Mesodermal cell (in vitro differentiated cells): ENCODE data around the gene PDIA5.

Experiments used
- H3K27ac ChIP-seq: 2 replicates; pipeline ENCODE4 v1.7.0; 2013; ENCODE audit warnings: mild to moderate bottlenecking, low read depth, low read length, moderate library complexity; ENCODE audit not compliant: severe bottlenecking
- H3K36me3 ChIP-seq: 2 replicates; pipeline ENCODE4 v1.7.1; 2013; ENCODE audit warnings: mild to moderate bottlenecking, low read length, moderate library complexity; ENCODE audit not compliant: control insufficient read depth, insufficient read depth
- H3K4me1 ChIP-seq: one replicate; pipeline ENCODE4 v1.7.1; 2013; ENCODE audit warnings: mild to moderate bottlenecking, low read length; ENCODE audit not compliant: insufficient read depth, control insufficient read depth, poor library complexity, severe bottlenecking
- H3K4me3 ChIP-seq: 2 replicates; pipeline ENCODE4 v1.7.0; 2013; ENCODE audit warnings: low read length, control low read depth, mild to moderate bottlenecking; ENCODE audit not compliant: insufficient read depth, poor library complexity, severe bottlenecking; ENCODE audit errors: extremely low read depth
- H3K9me3 ChIP-seq: 2 replicates; pipeline ENCODE4 v1.7.1; 2013; ENCODE audit warnings: mild to moderate bottlenecking, low read length, moderate library complexity; ENCODE audit not compliant: control insufficient read depth
- WGBS, 2 experiments: methylation state at CpG; one replicate each; pipeline ENCODE4 v1.1.5; 2013; ENCODE audit warnings: missing lambda C conversion rate in 2 of 2; ENCODE audit not compliant: insufficient coverage in 2 of 2; 5-methylcytosine and 5-hydroxymethylcytosine counted together

Gene PDIA5

DNA sequence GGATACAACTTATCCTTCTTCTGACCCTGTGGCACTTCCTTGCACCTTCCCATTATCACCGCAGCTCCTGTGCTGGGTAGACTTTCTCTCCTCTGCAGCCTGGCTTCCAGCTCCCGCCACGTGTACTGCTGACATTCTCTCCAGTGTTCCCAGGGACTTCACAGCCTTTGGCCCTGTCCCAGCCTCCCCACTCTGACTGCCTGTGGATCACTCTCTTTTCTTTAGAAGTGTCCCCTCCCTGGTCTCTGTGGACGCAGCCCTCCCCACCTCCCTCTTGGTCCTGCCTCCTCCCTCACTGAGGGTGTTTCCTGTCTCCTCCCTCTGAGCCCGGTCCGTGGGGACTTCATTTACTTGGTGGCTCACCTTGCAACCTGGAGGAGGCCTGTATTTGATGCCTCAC lies 17.4 kb downstream of the PDIA5 start:
- Histone ChIP-seq H3K4me3 (no peak overlapping the region), H3K27ac (no peak overlapping the region), H3K4me1 (peaks cover 55% of the 10 kb centered on the region), H3K9me3 (no peaks in the 10 kb centered on the region), H3K36me3 (peaks cover 14% of the 10 kb centered on the region)
- 54 to 67% methylated on average over 4 to 6 of the region's 6 CpGs for WGBS, 2 experiments

DNA sequence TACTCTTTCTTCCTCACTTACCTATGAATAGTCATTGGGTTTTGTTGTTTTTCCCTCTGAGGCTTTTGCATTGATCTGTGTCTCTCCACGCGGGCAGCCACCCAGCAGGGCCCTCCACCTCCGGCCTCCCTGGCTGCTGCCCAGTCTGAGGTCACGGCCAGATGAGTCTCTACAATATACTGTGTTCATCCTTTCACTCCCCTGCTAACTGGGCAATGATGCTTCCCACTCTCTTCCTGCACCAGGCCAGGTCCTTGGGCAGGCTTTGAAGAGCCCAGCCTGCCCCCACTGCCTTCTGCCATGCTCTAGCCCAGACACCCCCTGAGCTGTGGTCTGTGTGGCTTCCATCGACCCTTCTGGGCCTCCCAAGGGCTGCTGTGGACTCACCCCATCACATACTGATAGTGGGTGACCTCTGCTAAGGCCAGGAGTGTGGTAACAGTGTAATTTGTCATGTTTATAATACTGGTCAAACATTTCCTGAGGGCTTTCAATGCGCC lies 18.0 kb downstream of the PDIA5 start:
- peaks cover 50% of the 10 kb centered on the region for H3K4me1 ChIP-seq
- 70 to 76% methylated on average over 5 of the region's 6 CpGs for WGBS, 2 experiments
- no peaks in the 10 kb centered on the region for H3K9me3 ChIP-seq
- peaks cover 18% of the 10 kb centered on the region for H3K36me3 ChIP-seq
- no peak overlapping the region for H3K4me3 ChIP-seq
- H3K27ac ChIP-seq, result peak overlapping the region; percentile 46

DNA sequence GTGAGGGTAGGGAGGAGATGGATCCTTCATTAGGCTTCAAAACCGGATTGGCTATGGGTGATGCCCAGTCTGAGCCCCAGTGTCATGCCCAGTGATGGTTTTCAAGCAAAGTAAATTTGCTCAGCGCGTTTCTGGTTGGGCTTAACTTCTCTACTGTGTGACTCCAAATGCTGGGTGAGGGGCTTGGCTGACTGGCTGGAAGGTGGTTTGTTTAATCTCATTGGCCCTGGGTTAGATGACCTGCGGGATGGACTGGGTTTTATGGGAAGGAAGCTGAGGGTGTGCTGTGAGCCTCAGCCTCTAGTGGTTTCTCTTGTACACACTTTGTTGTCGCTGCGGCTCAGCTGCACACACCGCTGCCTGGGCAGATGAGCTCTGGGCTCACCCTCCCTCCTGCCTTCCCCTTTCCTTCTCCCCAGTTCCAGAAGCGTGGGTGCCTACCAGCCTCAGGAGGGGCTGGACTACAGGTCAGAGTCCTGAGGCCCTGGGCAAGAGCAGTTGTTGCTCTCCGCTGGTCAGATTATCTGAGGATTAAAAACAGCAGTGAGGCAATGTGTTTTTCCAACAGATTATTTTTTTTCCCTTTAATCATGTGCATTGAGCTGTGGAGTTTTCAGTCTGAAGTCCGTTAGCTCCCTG lies 18.6 kb downstream of the PDIA5 start:
- Histone ChIP-seq H3K4me3 (no peak overlapping the region), H3K27ac (no peak overlapping the region), H3K36me3 (peaks cover 17% of the 10 kb centered on the region), H3K9me3 (no peaks in the 10 kb centered on the region), H3K4me1 (peaks cover 44% of the 10 kb centered on the region)
- WGBS, 2 experiments, result 87 to 89% methylated on average over 5 to 7 of the region's 10 CpGs

DNA sequence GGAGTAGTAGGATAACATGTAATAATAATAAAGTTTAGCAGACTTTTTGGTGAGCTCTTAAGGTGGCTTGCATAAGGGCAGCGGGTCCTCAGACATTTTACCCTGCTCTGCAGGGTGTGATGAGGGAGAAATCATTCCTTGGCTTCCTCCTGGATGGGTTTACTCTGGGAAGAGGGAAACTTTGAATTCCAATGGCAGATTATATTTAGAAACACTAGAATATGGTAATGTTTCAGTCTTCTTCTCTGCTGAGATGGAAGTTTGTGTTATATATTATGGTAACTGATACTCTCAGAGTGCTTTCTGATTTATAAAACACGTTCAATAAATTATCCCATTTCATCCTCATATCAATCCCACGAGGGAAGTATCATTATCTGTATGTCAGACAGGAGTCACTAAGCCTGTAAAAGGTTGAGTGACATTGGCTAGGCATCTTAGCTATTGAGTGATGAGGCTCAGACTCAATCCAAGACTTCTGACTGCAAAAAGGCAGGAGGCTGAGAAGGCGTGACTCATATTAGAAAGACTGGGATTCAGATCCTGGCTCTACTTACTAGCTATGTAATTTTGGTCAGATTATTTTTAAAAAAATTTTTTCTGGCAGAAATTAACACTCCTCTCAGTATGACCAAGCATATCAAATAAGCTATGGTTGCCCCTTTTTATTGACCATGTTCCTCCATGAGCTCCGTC lies 19.3 kb downstream of the PDIA5 start:
- H3K4me3 ChIP-seq, result no peak overlapping the region
- H3K27ac ChIP-seq, result no peak overlapping the region
- peaks cover 41% of the 10 kb centered on the region for H3K4me1 ChIP-seq
- H3K36me3 ChIP-seq, result peaks cover 14% of the 10 kb centered on the region
- H3K9me3 ChIP-seq, result no peaks in the 10 kb centered on the region
- WGBS, 2 experiments, result 92 to 100% methylated on average over 2 of the region's 5 CpGs

DNA sequence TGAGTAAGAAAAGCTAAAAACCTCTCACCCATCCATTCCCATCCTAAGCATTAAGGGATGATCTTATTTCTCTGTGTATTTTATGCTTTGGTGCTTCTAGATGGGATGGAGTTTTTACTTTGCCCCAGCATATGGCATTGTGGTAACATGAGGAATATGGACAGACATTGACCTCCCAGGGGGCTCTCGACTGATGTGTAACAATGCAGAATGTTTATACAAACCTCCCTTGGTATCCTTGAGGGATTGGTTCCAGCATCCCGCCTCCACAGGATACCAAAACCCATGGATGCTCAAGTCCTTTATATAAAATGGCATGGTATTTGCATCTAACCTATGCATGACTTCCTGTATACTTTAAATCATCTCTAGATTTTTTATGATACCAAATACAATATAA lies 21.6 kb downstream of the PDIA5 start:
- no CpG with 5 or more reads among the region's 2 CpGs for WGBS, 2 experiments
- peaks cover 19% of the 10 kb centered on the region for H3K4me1 ChIP-seq
- no peak overlapping the region for H3K4me3 ChIP-seq
- no peak overlapping the region for H3K27ac ChIP-seq
- no peaks in the 10 kb centered on the region for H3K9me3 ChIP-seq
- peaks cover 37% of the 10 kb centered on the region for H3K36me3 ChIP-seq

DNA sequence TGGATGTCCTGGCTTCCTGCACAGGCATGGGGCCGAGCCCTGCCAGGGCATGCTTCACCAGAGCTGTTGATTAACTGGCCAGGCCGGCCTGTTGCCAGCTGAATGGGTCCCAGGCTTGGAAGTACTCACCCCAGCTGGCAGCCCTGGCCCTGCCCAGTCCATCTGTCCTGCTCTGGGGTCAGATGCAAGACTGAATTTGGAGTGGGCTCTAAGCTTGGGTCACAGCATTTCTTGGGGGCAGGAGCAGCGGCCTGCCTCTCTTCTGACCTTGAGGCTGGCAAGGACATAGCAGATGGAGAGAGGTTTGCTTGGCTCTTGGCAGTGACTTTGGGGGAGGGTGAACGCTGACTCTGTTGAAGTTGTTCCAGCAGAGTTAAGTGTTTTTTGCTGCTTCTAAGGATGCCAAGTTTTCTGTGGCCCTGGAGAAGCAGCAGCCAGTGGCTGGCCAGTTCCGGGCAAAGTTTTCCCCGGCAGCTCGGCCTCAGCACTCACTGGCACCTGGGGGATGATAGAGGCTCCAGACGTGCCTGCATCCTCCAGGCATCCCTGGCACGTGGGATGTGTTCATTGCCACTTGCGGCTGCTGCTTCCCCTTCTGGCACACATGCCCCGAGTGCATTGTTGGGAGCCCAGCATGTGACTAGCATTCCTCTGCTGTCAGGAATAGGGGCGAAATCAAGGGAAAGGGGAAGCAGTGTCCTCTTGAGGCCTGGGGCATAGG lies 22.9 kb downstream of the PDIA5 start:
- 87 to 94% methylated on average over 12 of the region's 12 CpGs for WGBS, 2 experiments
- Histone ChIP-seq H3K36me3 (peaks cover 51% of the 10 kb centered on the region), H3K4me3 (no peak overlapping the region), H3K27ac (no peak overlapping the region), H3K4me1 (peaks cover 16% of the 10 kb centered on the region), H3K9me3 (no peaks in the 10 kb centered on the region)

DNA sequence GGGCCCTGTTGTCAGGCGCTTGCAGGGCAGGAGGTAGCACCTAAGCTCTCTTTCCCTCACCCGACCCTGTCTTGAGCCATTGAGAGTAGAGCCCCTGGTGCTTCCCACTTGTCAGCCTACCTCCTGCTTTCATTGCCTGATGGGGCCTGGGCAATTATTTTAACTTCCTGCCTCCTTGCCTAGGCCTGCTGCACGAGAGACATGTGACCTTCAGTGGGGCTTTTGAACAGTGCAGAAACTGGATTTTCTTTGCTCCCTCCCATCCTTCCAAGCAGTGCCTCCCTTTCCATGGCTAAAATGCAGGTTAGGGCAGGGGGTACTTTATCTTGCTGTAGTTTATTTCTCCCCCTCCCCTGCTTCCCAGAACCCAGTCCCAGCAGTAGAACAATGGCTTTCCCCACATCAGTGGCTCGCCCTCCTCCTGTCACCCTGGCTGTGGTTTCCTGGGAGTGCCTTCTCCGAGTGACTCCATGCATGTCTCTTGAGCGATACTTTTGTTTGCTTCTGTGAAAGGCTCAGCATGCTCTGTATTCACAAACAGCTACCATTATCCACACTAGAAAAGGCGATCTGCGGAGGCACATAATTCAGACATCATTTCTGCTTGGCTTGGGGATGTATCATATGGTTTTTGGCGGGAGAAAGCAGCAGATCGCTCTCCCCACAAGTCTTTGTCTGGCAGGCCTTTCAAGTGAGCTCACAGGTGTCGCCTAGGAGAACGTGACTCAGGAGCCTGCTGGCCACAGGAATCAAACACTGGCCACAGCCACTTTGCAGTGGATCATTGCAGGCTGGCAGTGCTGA lies 24.1 kb downstream of the PDIA5 start:
- 74 to 87% methylated on average over 10 to 11 of the region's 12 CpGs for WGBS, 2 experiments
- Histone ChIP-seq H3K4me3 (no peak overlapping the region), H3K9me3 (no peaks in the 10 kb centered on the region), H3K27ac (no peak overlapping the region), H3K4me1 (peaks cover 5% of the 10 kb centered on the region), H3K36me3 (peaks cover 60% of the 10 kb centered on the region)

DNA sequence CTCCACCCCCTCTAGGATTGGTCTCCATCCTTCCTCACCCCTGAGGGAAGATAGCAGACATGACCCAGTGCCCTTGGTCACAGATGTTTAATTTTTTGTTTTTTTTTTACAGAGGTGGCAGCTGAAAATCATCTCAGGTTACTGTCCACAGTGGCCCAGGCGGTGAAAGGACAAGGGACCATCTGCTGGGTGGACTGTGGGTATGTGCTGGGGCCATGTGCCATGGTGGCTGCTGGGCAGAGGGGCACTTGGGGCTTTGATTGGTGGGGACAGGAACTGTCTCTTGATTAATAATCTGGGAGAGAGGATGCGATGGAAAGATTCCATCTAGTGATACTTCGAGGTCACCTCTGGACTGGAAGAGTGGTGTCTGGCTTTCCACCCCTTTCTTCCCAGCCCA lies 25.4 kb downstream of the PDIA5 start:
- no peak overlapping the region for H3K27ac ChIP-seq
- H3K4me1 ChIP-seq, result peaks cover 5% of the 10 kb centered on the region
- H3K36me3 ChIP-seq, result peaks cover 71% of the 10 kb centered on the region
- H3K4me3 ChIP-seq, result no peak overlapping the region
- no peaks in the 10 kb centered on the region for H3K9me3 ChIP-seq
- WGBS, 2 experiments, result 82 to 100% methylated on average over 2 to 3 of the region's 3 CpGs

DNA sequence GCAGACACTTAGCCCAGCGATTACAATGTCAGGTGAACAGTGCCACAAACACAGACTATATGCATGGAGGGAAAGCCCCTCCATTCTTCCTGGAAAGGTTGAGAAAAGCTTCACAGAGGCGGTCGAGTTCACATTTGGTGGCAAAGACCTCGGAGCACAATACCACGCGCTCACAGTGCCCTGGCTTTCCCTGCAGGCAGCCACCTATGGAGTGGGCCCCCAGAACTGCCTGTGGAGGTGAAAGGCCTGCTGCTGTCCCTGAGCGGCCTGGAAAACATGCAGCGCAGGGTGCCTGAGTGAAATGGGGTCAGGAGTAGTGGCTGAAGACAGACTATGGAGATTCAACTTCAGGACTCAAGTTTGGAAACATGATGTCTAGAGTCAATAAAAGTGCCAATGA lies 26.9 kb downstream of the PDIA5 start:
- WGBS, 2 experiments, result 95 to 100% methylated on average over 7 to 8 of the region's 8 CpGs
- no peak overlapping the region for H3K4me3 ChIP-seq
- peaks cover 9% of the 10 kb centered on the region for H3K4me1 ChIP-seq
- H3K27ac ChIP-seq, result no peak overlapping the region
- no peaks in the 10 kb centered on the region for H3K9me3 ChIP-seq
- H3K36me3 ChIP-seq, result peaks cover 86% of the 10 kb centered on the region

DNA sequence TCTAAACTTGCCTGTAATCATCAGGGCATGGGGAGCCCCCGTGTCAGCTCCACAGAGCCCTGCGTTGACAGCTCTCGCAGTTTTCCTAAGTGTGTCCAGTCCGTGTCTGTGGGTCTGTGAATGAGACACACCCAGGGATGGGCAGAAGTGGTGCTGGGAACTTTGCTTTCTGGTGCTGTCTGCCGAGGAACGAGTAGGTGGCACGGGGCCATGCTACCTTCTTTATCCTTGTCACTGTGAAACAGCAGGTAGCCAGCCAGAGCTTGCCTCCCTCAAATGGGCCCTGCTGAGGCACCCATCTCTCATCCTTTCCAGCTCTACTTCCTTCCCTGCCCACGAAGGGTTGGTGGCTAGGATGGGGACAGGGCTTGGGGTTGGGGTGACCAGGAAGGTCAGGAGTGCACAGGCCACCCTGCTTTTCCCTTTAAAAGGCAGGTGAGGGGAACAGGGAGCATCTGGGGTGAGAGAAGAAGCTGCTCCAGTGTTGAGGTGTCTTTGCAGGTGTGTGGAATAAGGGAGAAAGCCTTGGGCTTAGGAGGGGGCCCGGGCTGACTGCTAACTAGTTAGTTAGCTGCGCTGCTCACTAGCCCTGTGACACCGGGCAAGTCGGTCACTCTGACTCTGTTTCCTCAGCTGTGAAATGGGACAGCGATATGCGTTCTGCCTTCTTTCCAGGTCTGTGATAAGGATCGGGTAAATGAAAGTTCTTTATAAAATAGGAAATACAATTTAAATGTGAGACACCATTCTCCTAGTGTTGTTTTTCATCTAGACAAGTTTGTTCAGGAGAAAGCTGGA lies 27.9 kb downstream of the PDIA5 start:
- Histone ChIP-seq H3K4me1 (peaks cover 9% of the 10 kb centered on the region), H3K36me3 (peaks cover 87% of the 10 kb centered on the region), H3K4me3 (no peak overlapping the region), H3K27ac (no peak overlapping the region), H3K9me3 (no peaks in the 10 kb centered on the region)
- WGBS, 2 experiments, result 94 to 95% methylated on average over 11 of the region's 15 CpGs
